Thyroid gland (tissue), 4 donors: ENCODE measurements around the gene SEC23IP.

ENCODE experiments used
- CTCF ChIP-seq, 6 experiments: fragments of 200-600 bp in 3 of 6; fragments of 450-650 bp in 3 of 6; sonication (generic) in 3 of 6; IDR thresholded peaks; one replicate each; pipeline ENCODE4 v1.5.1; 2016 to 2019; ENCODE audit warnings: antibody characterized with exemption in 6 of 6, mild to moderate bottlenecking in 2 of 6, inconsistent platforms in 1 of 6, moderate library complexity in 1 of 6
- POLR2A ChIP-seq, 2 donors: fragments of 450-650 bp; IDR thresholded peaks; one replicate each; pipeline ENCODE4 v1.6.1; 2017; ENCODE audit warnings: antibody characterized with exemption in 2 of 2, mild to moderate bottlenecking in 2 of 2, moderate library complexity in 1 of 2

- TF ChIP-seq POLR2A (IDR thresholded peaks at IDR 0.05) (no peak), CTCF (IDR thresholded peaks at IDR 0.05) (no peak)
Measured at GRCh38 chr10:119867317-119867716, 25.2 kb upstream of the SEC23IP start.
